ENCODE measurements around the gene IGFLR1.

IGFLR1 gene

GRCh38 chr19:35742121-35742724 is at the start of gene IGFLR1:
TSS of gene IGFLR1 (minus strand) at chr19:35742452. CDS start at chr19:35741180, 1,272 bp downstream.
- peak; percentile 58 to 65 for DNase-seq (ENCODE audit: low read depth in 2 of 2)

- DNase-seq (ENCODE audit: low read depth in 2 of 2): no peak
These were observed 49.6 kb upstream of the IGFLR1 start for GRCh38 chr19:35791814-35792279.

GRCh38 chr19:35790981-35791813 is 48.9 kb upstream of the IGFLR1 start:
- DNase-seq (ENCODE audit: low read depth in 2 of 2): no peak

GRCh38 chr19:35789978-35790944 is 48.0 kb upstream of the IGFLR1 start:
- no peak for DNase-seq (ENCODE audit: low read depth in 2 of 2)

- DNase-seq (ENCODE audit: low read depth in 2 of 2): no peak
These were observed 47.1 kb upstream of the IGFLR1 start for GRCh38 chr19:35789195-35789977.

GRCh38 chr19:35788205-35788960 is 46.1 kb upstream of the IGFLR1 start:
- no peak for DNase-seq (ENCODE audit: low read depth in 2 of 2)

- DNase-seq (ENCODE audit: low read depth in 2 of 2): no peak
These were observed 45.1 kb upstream of the IGFLR1 start for GRCh38 chr19:35787227-35787799.

- DNase-seq (ENCODE audit: low read depth in 2 of 2): no peak
These were observed 44.3 kb upstream of the IGFLR1 start for GRCh38 chr19:35786299-35787160.

GRCh38 chr19:35785339-35785627 is 43.0 kb upstream of the IGFLR1 start:
- no peak for DNase-seq (ENCODE audit: low read depth in 2 of 2)

GRCh38 chr19:35784503-35785338 is 42.5 kb upstream of the IGFLR1 start:
- no peak for DNase-seq (ENCODE audit: low read depth in 2 of 2)

- DNase-seq (ENCODE audit: low read depth in 2 of 2): no peak
These were observed 41.5 kb upstream of the IGFLR1 start for GRCh38 chr19:35783469-35784434.

- no peak for DNase-seq (ENCODE audit: low read depth in 2 of 2)
These were observed 40.3 kb upstream of the IGFLR1 start for GRCh38 chr19:35782589-35782988.

- DNase-seq (ENCODE audit: low read depth in 2 of 2): no peak
These were observed 39.4 kb upstream of the IGFLR1 start for GRCh38 chr19:35781650-35782049.

- DNase-seq (ENCODE audit: low read depth in 2 of 2): no peak
These were observed 38.5 kb upstream of the IGFLR1 start for GRCh38 chr19:35780717-35781116.

- DNase-seq (ENCODE audit: low read depth in 2 of 2): no peak
These were observed 37.8 kb upstream of the IGFLR1 start for GRCh38 chr19:35780058-35780457.

- no peak for DNase-seq (ENCODE audit: low read depth in 2 of 2)
These were observed 36.8 kb upstream of the IGFLR1 start for GRCh38 chr19:35779033-35779432.

- DNase-seq (ENCODE audit: low read depth in 2 of 2): no peak
These were observed 35.7 kb upstream of the IGFLR1 start for GRCh38 chr19:35777961-35778360.
